HepG2 (cell line): ENCODE measurements around the gene KRTAP10-10. TPM values are rescaled to one million over a fixed set of nuclear protein-coding genes. Genes with fewer than 3 reads are reported as not detected.

Source experiments
- ATAC-seq: fragments of 200-7000 bp; cut with Tn5 transposase; 3 replicates; pipeline ENCODE4 v1.9.1; 2020; ENCODE audit warnings: mild to moderate bottlenecking, moderate library complexity
- BruUV-seq: library from RNA; stranded (reverse); fragments of 400-500 nt; replicated peaks from 2 replicates; lab custom pipeline; 2021; lab: Mats Ljungman, UMichigan
- CTCF ChIA-PET: fragments of 300-600 bp; formaldehyde crosslinking; extraction: SDS; loops from one replicate; lab custom pipeline; 2021; ENCODE audit warnings: low total read pairs, inconsistent platforms, low intra/inter-chr PET ratio; lab: Yijun Ruan, JAX
- POLR2A ChIA-PET: fragments of 350-600 bp; sonication (Branson Sonifier 250); formaldehyde crosslinking; loops from one replicate; lab custom pipeline; 2020; ENCODE audit warnings: antibody characterized with exemption, inconsistent platforms; lab: Yijun Ruan, JAX
- DNase-seq: peaks from one replicate; pipeline ENCODE4 v3.0.0-alpha.2; 2015; ENCODE audit warnings: low spot score
- FAIRE-seq: peaks from 3 replicates; lab custom pipeline; 2011; peaks lifted over from hg19 to GRCh38; lab: Jason Lieb, UNC
- H2AFZ ChIP-seq: one replicate; pipeline ENCODE4 v1.6.1; 2011; ENCODE audit warnings: low read length, inconsistent platforms
- H3K27ac ChIP-seq: fragments of 300-600 bp; 3 replicates; pipeline ENCODE4 v1.8.0; 2011; ENCODE audit warnings: mixed run types, mild to moderate bottlenecking, mixed read lengths, low read length, inconsistent platforms; ENCODE audit not compliant: insufficient read depth; ENCODE audit errors: extremely low read length
- H3K27me3 ChIP-seq, 2 experiments: fragments of 200-600 bp in 1 of 2; 2 replicates in 1 of 2; 3 replicates in 1 of 2; pipeline versions ENCODE4 v1.6.0 to v1.8.0; 2011; ENCODE audit warnings: low read length in 2 of 2, mild to moderate bottlenecking in 2 of 2, moderate library complexity in 2 of 2, inconsistent platforms in 1 of 2; ENCODE audit not compliant: insufficient read depth in 2 of 2, control insufficient read depth in 1 of 2
- H3K36me3 ChIP-seq, 2 experiments: fragments of 200-600 bp in 1 of 2; replicated peaks in 1 of 2; 2 replicates in 1 of 2; 3 replicates in 1 of 2; pipeline versions ENCODE4 v1.5.1 to v1.8.0; 2011; ENCODE audit warnings: low read length in 2 of 2, inconsistent platforms in 1 of 2; ENCODE audit not compliant: insufficient read depth in 2 of 2, control insufficient read depth in 1 of 2
- H3K4me1 ChIP-seq: 2 replicates; pipeline ENCODE4 v1.5.1; 2012; ENCODE audit warnings: low read length, inconsistent platforms; ENCODE audit not compliant: insufficient read depth
- H3K4me2 ChIP-seq: 2 replicates; pipeline ENCODE4 v1.6.0; 2011; ENCODE audit warnings: low read depth, low read length, inconsistent platforms
- H3K4me3 ChIP-seq, 3 experiments: fragments of 200-600 bp in 1 of 3; sonication (generic), shearing (Covaris generic) in 1 of 3; replicated peaks in 1 of 3; 2 replicates each; pipeline ENCODE4 v1.5.1; 2011 to 2016; ENCODE audit warnings: low read length in 3 of 3, inconsistent platforms in 2 of 3, low read depth in 2 of 3, mild to moderate bottlenecking in 2 of 3, control low read depth in 1 of 3, mixed read lengths in 1 of 3; ENCODE audit not compliant: insufficient read depth in 1 of 3
- H3K79me2 ChIP-seq: one replicate; pipeline ENCODE4 v1.6.1; 2011; ENCODE audit warnings: low read length, inconsistent platforms; ENCODE audit not compliant: insufficient read depth
- H3K9ac ChIP-seq: 2 replicates; pipeline ENCODE4 v1.6.0; 2011; ENCODE audit warnings: mild to moderate bottlenecking, low read depth, low read length, inconsistent platforms; ENCODE audit not compliant: insufficient read depth
- H3K9me3 ChIP-seq: 2 replicates; pipeline ENCODE4 v1.5.1; 2012; ENCODE audit warnings: mild to moderate bottlenecking, low read length
- H4K20me1 ChIP-seq: 2 replicates; pipeline ENCODE4 v1.6.0; 2011; ENCODE audit warnings: inconsistent platforms, mild to moderate bottlenecking, low read length, moderate library complexity; ENCODE audit not compliant: insufficient read depth
- CREB1 ChIP-seq, 2 experiments: fragments of 450-650 bp in 1 of 2; IDR thresholded peaks; 2 replicates each; pipeline ENCODE4 v1.6.1; 2016 to 2017; ENCODE audit warnings: control low read depth in 1 of 2, mild to moderate bottlenecking in 1 of 2, missing compliant biosample characterization in 1 of 2, missing genetic modification characterization in 1 of 2
- KDM2A ChIP-seq: sonication (generic); formaldehyde crosslinking; IDR thresholded peaks from 2 replicates; pipeline ENCODE4 v1.4.0; 2020; ENCODE audit warnings: low read depth, missing genetic modification reagents, borderline replicate concordance
- NBN ChIP-seq: fragments of 450-650 bp; conservative IDR thresholded peaks from 2 replicates; pipeline ENCODE4 v1.6.1; 2017
- SKIL ChIP-seq: sonication (generic); formaldehyde crosslinking; IDR thresholded peaks from 2 replicates; pipeline ENCODE4 v1.8.0; 2022; ENCODE audit warnings: missing genetic modification reagents, mild to moderate bottlenecking, moderate library complexity, borderline replicate concordance
- SNAPC5 ChIP-seq: sonication (generic); formaldehyde crosslinking; IDR thresholded peaks from 2 replicates; pipeline ENCODE4 v1.8.1; 2023; ENCODE audit warnings: mild to moderate bottlenecking, missing genetic modification reagents, borderline replicate concordance
- ZNF629 ChIP-seq: sonication (generic); formaldehyde crosslinking; conservative IDR thresholded peaks from 2 replicates; pipeline ENCODE4 v1.5.0; 2020; ENCODE audit warnings: missing genetic modification reagents
- WGBS: methylation state at CpG from one replicate; pipeline ENCODE4 v1.1.6; 2017; ENCODE audit warnings: low lambda C conversion rate; 5-methylcytosine and 5-hydroxymethylcytosine counted together
- in situ Hi-C: cut with HindIII; loops from 2 replicates; pipeline ENCODE4 v1.10.0; 2017; ENCODE audit warnings: low pct_unique_long_range_greater_than_20kb; ENCODE audit not compliant: extremely low pct_ligation_motif_present
- intact Hi-C: fragments of 100-400 bp; cut with micrococcal nuclease; formaldehyde crosslinking; loops from one replicate; pipeline ENCODE4 v1.10.0; 2022; ENCODE audit not compliant: unreplicated experiment
- polyA plus RNA-seq, 8 experiments: library from polyadenylated mRNA; depleted of rRNA in 3 of 8; stranded (reverse) in 7 of 8; unstranded in 1 of 8; fragments of >200 nt; fragmentation: Illumina TruSeq in 4 of 8; extraction: Trizol in 4 of 8; gene quantifications; 2 replicates each; pipeline versions ENCODE4 v1.2.1 to v1.2.3, GENCODE V29; 2011 to 2016; ENCODE audit warnings: low read depth in 4 of 8, missing spikeins in 1 of 8, mixed read lengths in 1 of 8; ENCODE audit not compliant: insufficient read depth in 1 of 8
- total RNA-seq, 5 experiments: library from RNA; depleted of rRNA; stranded (reverse); fragments of >200 nt; fragmentation: Illumina TruSeq; extraction: Trizol; gene quantifications; 2 replicates each; pipeline ENCODE4 v1.2.3, GENCODE V29; 2016; ENCODE audit warnings: low read depth in 1 of 5

The KRTAP10-10 gene
- total and polyA plus RNA-seq, 2 of the 13 experiments (the other 11 are each of a cell fraction or from before 2014, with no cell fraction given), result not detected

GRCh38 chr21:44613386-44614155 is 23.6 kb upstream of the KRTAP10-10 start (continued):
- TF ChIP-seq SKIL (CRISPR knock-in tag) (no peak), ZNF629 (no peak), KDM2A (CRISPR knock-in tag) (no peak), NBN (no peak)

DNA sequence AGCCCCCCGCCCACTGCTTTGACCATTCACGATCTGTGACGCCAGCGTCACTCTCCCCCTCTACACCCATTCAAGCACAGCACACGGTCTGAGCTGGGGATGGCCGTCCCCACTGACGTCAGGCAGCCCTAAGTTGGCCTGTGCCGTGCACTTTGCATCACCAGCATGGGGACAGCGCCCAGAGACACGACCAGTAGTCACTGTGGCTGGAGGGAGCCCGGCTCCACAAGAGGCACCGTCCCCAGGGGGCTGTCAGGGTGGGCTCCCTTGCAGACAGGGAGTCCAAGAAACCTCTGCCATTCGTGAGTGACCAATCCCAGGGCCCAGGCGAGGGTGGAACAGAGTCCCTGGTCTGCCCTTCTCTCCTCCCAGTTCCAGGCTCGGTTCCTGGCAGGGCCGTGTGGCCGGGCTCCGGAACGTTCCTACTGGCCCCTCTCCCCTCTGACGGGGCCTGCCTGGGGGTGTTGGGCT is 23.0 kb upstream of the KRTAP10-10 start:
- Histone ChIP-seq H3K4me1 (no peaks in the 10 kb centered on the region), H3K9ac (no peak overlapping the region), H3K4me3 (no peak overlapping the region), H3K9me3 (peaks cover 23% of the 10 kb centered on the region; the same call in 1 of the 2 replicates), H2AFZ (no peak overlapping the region), H3K27ac (no peak overlapping the region), H3K4me2 (no peak overlapping the region), H3K36me3 (no peaks in the 10 kb centered on the region), H3K27me3 (peaks cover 1 to 28% of the 10 kb centered on the region in 2 experiments; a peak in 3 of 5 replicates), H4K20me1 (no peaks in the 10 kb centered on the region), H3K79me2 (no peaks in the 10 kb centered on the region)
- POLR2A ChIA-PET, result no interaction called here
- in situ Hi-C loops (no loop called here), intact Hi-C loops (no loop called here)
- ATAC-seq (no peak), DNase-seq (no peak), FAIRE-seq (no peak)
- WGBS, result 29% methylated on average over 11 of the region's 20 CpGs
- TF ChIP-seq SNAPC5 (CRISPR knock-in tag) (no peak), CREB1 (IDR thresholded peaks at IDR 0.05) (peak; percentile 52), CREB1 (CRISPR knock-in tag; IDR thresholded peaks at IDR 0.05) (no peak)
- CTCF ChIA-PET, result no interaction called here
- BruUV-seq, result no TSS peak
